ENCODE results near the gene ROR1. TPM values are rescaled to one million over a fixed set of nuclear protein-coding genes. Genes with fewer than 3 reads are reported as not detected.

Gene ROR1
- polyA plus RNA-seq (ENCODE audit: insufficient read length in 3 of 3) = 10 to 100 TPM; 30.6 to 39.3 (median 35.7) TPM

DNA sequence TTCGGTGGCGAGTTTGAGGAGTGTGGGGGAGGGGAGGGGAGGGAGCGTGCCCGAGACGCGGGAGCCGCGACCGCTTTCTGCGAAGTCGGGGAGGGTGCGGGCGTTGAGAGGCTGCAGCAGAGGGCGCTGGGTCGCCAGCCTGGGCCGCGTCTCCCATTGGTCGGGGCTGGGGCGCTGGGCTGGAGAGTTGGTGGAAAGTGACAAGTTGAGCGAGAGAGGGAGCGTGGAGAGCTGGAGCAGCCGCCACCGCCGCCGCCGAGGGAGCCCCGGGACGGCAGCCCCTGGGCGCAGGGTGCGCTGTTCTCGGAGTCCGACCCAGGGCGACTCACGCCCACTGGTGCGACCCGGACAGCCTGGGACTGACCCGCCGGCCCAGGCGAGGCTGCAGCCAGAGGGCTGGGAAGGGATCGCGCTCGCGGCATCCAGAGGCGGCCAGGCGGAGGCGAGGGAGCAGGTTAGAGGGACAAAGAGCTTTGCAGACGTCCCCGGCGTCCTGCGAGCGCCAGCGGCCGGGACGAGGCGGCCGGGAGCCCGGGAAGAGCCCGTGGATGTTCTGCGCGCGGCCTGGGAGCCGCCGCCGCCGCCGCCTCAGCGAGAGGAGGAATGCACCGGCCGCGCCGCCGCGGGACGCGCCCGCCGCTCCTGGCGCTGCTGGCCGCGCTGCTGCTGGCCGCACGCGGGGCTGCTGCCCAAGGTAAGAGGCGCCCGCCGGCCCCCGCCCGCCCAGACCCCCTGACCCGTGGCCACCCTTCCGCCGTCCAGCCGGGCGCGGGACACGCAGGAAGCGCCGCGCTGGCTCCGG lies at the start of gene ROR1:
Gene ROR1 (plus strand): TSS at position 203 of the 802 bp plus-strand sequence.
- peak; percentile 57 to 74 (median 72) for DNase-seq (ENCODE audit: low read depth in 3 of 3, low spot score in 2 of 3)

DNA sequence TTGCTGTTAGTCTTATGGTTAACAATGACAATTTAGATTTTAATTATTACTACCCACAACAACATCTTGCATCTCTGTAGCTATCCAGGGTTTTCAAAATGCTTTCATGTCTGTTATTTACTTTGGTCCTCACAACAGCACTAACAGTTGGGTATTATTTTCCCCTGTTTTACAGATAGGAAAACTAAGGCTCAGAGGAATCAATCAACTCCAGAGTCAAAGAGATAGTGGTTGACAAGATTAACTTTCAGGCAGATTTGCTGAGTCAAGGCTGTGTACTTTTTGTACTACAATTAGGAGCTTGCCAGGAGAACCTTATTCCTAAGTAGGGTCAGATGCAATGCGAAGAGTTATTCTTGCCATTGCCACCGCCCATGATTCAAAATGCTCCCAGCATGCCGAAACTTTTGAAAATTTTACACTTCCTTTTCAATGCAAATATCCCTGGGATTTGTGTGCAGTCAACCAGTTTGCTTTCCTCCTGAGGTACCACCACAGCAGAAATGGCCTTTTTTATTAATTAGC lies 49.4 kb upstream of the ROR1 start:
- DNase-seq (ENCODE audit: low read depth in 3 of 3, low spot score in 2 of 3) = no peak

DNA sequence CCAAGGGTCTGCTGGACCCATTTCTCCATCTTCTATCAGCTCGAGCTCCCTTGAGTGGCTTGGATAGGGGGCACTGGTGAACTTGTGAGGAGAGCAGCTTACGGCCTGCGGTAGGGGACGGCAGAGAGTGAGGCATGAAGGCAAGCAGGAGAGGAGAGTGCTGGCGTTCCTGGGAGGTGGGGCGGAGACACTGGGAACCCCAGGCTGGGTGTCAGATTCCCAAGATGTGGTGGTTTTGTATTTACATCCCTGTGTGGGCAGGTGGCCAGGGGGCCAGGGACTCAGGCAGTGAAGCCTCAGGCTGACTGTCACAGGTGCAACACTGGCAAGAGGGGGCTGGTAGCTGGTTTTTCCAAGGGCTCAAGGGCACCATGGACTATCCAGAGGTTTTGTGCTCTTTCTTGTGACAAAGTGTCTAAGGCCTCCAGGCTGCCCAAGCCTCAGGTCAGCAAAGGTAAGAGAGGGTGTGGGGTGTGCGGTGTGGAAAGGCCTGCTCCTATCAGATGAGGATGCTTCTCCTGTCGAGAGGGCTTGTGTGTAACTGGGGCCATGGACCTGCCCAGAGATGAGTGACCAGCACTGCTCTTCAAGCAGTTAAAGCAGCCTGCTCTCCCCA lies 45.1 kb upstream of the ROR1 start:
- no peak for DNase-seq (ENCODE audit: low read depth in 3 of 3, low spot score in 2 of 3)

DNA sequence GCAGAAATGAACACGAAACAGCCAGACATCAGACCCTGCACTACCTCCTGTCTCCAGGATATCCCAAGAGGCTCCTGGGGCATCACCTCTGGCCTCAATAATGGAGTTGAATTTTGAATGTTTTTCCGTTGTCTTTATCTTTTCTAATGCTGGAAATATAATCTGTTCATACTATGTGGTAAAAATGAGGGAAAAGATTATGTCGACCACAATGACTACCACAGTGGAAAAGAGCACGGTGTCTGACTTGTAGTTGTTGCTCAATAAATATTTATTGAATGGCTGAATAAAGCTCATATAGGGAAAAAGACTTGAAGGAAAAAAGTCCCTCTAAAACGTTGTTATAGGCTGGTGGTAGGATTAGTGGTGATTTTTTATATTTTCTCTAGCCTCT lies 44.6 kb upstream of the ROR1 start:
- DNase-seq (ENCODE audit: low read depth in 3 of 3, low spot score in 2 of 3) = no peak

DNA sequence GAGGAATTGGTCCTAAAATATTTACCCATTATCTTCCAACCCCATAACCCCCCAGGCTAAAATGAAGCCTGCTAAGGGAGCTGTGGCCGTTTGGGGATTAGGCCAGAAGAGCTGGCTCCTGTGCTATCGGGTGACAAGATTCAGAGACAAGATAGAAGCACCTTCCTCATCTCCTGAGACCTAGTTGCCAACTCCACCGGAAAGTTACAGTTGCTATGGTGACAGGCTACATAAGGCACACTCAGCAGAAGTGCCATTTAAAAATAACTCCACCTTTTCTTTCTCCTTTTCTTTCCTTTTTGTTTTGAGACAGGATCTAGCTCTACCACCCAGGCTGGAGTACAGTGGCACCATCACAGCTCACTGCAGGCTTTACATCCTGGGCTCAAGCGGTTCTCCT lies 43.6 kb upstream of the ROR1 start:
- DNase-seq (ENCODE audit: low read depth in 3 of 3, low spot score in 2 of 3) = no peak

DNA sequence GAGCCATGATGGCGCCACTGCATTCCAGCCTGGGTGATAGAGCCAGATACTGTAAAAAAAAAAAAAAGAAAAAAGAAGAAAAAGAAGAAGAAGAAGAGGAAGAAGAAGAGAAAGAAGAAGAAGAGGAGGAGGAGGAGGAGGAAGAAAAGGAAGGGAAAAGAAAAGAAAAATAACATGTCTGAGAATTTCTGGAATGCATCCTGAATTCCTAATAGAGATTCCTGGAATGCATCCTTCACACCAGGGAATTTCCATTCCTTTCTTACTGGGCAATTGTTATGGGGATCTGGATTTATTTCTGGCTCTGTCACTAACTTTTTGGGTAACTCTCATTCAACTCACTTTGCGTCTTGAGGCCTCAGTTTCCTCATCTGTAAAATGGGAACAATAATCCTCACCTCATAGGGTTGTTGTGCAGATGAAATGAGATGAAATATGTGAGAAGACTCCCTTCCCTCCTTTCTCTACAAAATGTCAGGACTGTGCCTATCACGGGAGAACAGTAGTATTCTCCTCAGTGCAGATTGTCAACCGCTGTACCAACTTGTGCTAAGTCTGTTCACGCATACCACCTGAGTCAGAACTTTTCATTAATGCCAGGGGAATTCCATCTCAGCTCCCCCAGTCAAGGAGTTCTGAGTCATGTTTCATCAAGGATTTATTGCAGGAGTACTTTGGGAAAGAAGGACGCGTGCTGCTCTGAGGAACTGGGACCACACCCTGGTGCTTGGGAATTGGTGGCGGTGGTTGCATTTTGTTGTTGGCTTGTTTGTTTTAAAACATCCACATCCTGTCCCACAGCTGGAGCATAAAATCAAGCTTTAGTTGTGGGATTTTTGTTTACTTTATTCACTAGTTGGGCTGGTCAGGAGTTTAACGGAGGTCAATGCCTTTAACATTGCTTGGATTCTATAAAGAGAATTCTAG lies 42.4 kb upstream of the ROR1 start:
- peak in 2 of 3 donors; percentile 50 to 65 for DNase-seq (ENCODE audit: low read depth in 3 of 3, low spot score in 2 of 3)

DNA sequence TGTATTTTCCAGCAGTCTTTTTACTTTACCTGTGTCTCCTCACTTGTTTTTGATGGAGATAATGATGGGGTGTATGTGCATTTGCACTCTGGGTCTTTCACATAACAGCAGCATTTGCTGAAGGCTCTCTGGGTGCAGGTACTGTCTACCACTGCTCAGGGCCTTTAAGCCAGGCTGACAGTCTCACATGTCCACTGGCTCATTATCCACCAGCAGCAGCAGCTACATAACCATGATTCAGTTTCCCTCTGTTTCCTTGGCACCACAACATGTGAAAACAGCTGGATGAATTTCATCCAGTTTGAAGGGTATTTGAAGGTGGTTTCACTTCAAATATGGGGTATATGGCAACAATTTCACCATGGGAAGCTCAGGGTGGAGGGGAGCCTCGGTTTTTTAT lies 41.2 kb upstream of the ROR1 start:
- no peak for DNase-seq (ENCODE audit: low read depth in 3 of 3, low spot score in 2 of 3)

DNA sequence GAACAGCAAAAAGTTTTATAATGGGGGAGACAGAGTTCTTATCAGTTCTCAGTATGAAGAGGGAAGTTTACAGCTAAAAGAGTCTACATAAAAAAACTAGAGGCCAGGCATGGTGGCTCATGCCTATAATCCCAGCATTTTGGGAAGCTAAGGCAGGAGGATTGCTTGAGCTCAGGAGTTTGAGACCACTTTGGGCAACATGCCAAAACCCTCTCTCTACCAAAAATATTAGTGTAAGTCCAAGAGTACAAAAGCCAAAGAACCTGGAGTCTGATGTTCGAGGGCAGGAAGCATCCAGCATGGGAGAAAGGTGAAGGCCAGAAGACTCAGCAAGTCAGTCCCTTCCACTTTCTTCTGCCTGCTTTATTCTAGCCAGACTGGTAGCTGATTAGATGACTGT lies 35.0 kb upstream of the ROR1 start:
- DNase-seq (ENCODE audit: low read depth in 3 of 3, low spot score in 2 of 3) = no peak

DNA sequence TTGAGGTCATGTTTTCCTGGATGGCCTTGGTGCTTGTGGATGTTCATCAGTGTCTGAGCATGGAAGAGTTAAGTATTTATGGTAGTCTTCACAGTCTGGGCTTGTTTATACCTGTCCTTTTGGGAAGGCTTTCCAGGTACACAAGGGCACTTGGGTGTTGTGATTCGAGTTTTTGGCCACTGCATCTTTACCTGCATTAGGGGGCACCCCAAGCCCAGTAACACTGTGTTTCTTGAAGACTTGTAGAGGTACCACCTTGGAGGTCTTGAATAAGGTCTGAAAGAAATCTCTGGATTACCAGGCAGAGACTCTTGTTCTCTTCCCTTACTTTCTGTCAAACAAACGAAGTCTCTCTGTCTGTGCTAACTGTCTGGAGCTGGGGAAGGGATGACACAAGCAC lies 34.4 kb upstream of the ROR1 start:
- DNase-seq (ENCODE audit: low read depth in 3 of 3, low spot score in 2 of 3) = no peak

DNA sequence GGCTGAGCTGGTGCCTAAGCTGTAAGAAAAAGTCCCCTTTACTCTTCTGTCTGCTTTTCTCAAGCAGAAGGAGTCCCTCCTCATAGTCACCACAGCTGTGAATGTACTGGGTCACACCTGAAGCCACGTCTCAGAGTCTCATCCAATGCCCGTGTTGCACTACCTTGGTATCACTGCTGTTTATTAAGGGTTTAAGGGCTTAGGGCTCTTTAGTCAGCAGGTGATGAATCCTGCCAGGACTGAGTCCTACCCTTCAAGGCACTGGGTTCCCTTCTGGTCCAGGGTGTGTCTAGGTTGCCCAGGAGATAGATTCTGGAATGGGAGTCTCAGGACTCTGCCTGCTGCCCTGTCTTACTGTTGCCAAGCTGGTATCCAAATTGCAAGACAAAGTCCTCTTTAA lies 33.4 kb upstream of the ROR1 start:
- no peak for DNase-seq (ENCODE audit: low read depth in 3 of 3, low spot score in 2 of 3)

DNA sequence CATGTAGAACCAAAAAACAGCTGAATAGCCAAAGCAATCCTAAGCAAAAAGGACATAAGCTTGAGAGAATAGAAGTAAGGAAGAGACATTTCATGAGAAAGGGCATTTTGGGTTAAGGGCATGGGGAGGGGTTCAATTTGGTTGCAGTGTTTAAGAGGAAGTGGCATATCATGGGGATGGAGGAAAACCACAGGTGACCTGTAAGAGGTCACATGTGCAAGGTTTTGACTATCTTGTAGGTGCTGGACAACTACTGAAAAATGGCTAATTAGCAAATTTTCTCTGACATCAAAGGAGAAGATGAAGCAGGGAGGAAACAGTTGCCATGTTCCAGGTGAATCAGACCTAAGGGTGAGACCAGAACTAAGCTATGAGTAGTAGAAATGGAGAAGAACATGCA lies 31.3 kb upstream of the ROR1 start:
- no peak for DNase-seq (ENCODE audit: low read depth in 3 of 3, low spot score in 2 of 3)

DNA sequence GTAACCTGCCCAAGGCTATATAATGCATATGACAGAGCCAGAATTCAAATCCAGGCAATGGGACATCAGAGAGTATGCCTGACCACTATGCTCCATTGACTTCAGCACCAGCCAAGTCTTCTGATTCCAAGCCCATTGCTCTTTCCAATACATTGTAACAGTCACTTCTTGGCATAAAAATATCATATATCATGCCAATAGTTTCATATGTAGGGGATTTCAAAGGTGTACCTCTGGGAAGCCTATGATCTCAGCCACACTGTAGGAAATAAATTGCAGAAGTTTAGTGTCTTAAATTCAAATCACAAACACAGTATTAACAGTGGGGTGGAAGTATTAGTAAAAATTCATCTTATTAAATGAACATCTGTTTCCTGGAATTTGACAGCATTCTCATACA lies 30.0 kb upstream of the ROR1 start:
- no peak for DNase-seq (ENCODE audit: low read depth in 3 of 3, low spot score in 2 of 3)

DNA sequence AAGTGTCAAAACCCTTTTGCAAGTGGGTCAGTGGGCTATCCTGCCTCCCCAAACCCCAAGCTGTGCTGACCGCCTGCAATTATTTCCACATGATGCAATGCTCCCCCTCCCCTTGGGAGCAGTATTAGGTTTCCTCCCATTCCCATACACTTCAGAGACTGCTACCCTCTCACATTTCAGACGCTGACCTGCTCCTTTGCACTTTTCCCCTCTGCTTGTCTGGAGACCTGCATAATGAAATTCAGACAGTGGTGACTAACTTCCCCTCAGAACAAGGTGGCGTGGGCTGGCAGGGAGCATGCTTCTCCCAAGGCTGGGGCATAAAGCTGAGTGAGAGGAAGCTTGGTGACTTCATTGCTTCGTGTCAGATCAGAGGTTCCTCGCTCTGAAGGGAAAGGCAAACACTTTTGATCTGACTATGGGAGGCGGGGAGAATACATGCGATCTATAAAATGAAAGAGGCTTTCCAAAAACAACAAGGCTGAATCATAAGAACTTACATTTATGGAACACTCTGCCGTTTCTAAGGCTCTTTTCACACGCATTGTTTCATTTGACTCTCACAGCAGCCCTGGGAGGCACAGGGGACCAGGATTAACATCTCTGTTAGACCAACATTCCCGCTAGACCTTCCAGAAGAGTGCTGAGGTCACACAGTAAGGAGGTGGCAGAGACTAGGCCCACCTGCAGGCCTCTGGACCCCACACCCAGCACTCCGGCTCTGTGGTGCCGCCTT lies 27.5 kb upstream of the ROR1 start:
- DNase-seq (ENCODE audit: low read depth in 3 of 3, low spot score in 2 of 3) = peak; percentile 60 to 78 (median 67)

DNA sequence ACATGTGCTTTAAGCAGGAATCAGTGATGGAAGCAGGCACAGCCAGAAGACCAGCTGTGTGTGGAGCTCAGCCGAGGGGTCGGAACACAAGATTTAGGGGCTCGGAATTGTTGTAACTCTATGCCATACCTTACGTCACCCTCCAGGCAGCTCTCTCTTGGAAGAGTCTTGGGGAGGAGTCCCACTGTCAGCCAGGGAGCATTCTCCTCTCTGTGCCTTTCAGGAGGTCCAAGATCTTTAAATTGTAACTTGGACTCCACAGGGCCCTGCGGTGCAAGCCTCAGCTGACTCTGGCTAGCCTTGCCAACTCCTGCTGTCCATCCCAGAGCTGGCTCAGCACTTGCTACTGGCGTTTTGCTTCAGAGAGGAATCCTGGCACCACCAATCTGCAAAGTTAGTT lies 26.4 kb upstream of the ROR1 start:
- DNase-seq (ENCODE audit: low read depth in 3 of 3, low spot score in 2 of 3) = no peak

DNA sequence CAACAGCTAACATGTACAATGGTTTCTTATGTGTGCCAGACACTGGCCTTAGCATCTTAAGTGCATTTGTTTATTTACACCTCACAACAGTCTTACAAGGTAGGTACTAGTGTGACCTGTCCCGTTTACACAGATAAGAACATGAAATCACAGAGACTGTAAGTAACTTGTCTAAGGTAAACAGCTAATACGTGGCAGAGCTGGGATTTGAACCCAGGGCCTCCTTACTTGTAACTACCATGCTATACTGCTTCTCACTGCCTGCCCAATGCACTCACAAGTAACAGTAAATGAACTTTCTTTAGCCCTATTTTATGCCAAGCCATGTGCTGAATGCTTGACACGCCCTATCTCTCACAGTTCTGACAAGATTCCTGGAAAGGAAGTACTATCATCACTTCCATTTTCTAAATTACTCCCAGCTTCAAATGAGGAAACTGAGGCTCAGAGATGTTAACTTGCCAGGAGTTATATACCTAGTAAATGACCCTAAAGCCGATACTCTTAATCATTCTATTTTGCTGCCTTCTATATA lies 25.7 kb upstream of the ROR1 start:
- no peak for DNase-seq (ENCODE audit: low read depth in 3 of 3, low spot score in 2 of 3)

DNA sequence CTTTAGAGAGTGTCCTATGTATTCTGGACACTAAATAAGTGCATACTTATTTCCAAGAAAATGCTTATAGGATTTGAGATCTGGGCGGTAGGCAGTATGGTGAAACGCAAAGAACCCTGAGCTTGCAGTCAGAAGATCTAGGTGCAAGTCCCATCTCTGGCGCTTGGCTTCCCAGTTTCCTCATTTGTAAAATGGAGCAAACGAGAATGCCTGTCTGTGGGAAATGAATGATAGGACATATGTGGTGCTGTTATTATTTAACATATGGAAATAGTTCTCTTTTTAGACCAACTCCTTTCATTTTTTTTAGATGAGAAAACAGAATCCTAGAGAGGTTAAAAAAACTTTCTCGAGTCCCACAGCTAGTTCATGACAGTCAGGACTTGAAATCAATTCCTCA lies 25.2 kb upstream of the ROR1 start:
- no peak for DNase-seq (ENCODE audit: low read depth in 3 of 3, low spot score in 2 of 3)

DNA sequence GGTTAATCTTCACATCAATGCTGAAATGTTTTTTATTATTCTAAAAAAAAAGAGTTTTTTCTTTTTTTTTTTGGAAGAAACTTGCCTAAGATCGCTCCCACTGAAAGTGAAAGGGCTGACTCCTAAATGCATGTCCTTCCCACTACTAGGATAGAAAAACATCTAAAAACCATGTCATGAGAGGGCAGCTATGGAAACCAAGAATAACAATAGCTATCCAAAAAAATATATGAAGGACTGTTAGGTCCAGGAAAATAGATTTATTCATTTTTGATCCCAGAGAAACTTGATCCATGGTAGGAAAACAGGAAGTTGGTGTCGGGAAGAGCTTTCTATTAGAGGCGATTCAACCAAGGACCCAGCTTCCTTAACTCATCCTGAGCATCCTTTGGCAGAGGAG lies 23.1 kb upstream of the ROR1 start:
- no peak for DNase-seq (ENCODE audit: low read depth in 3 of 3, low spot score in 2 of 3)

DNA sequence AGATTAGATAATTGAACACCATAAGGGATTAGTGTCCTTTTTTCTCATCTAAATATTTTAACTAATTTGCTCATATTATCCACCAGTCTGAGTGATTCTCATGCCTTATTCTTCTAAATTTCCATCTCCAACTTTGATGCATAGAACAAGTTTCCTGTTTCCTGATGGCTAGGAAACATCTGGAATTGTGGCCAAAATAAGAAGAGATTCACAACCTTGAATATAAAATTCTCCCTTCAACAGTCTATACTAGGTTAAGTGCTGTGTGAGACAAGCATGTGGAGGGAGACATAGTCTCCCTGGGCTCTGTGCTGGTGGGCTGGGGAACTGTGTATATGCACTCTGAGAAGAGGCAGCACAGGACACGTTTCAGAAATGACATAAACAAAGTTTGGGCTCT lies 21.6 kb upstream of the ROR1 start:
- DNase-seq (ENCODE audit: low read depth in 3 of 3, low spot score in 2 of 3) = no peak

DNA sequence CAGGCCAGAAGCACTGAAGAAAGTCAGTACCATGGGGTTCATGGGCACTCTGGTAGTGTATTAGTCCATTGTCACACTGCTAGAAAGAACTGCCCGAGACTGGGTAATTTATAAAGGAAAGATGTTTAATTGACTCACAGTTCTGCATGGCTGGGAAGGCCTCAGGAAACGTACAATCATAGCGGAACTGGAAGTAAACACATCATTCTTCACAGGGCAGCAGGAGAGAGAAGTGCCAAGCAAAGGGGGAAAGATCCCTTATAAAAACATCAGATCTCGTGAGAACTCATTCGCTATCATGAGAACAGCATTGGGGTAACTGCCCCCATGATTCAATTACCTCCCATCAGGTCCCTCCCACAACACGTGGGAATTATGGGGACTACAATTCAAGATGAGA lies 20.2 kb upstream of the ROR1 start:
- DNase-seq (ENCODE audit: low read depth in 3 of 3, low spot score in 2 of 3) = no peak

DNA sequence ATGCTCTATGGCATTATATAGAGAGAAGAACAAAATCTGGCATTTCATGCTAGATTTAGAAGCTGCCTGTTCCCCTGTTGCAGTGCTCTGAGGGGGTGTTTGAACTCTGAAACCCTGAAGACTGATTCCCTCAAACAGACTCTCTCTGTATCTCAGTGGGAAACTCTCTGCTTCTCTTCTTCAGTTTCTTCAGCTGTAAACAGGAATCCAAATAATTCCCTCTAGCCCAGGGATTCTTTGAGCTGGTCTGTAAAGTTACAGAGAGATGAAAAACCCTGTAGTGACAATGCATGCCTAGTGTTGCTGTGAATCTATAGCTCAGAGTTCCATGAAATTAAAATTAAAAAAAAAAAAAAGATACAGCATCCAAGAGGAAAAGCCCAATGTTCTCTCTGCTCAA lies 17.0 kb upstream of the ROR1 start:
- no peak for DNase-seq (ENCODE audit: low read depth in 3 of 3, low spot score in 2 of 3)

Data from right renal cortex interstitium (tissue), 3 donors.